ENCODE measurements around the gene MARS1.

MARS1 gene

GRCh38 chr12:57549909-57550640 lies 62.2 kb downstream of the MARS1 start, which contains the start of gene KIF5A:
Gene KIF5A, plus strand, starts transcription at chr12:57550044. Its CDS starts 228 bp downstream, at chr12:57550272.
- no peak within 1 kb of the TSS for H3K27ac ChIP-seq
- TF ChIP-seq, protein P1, sequence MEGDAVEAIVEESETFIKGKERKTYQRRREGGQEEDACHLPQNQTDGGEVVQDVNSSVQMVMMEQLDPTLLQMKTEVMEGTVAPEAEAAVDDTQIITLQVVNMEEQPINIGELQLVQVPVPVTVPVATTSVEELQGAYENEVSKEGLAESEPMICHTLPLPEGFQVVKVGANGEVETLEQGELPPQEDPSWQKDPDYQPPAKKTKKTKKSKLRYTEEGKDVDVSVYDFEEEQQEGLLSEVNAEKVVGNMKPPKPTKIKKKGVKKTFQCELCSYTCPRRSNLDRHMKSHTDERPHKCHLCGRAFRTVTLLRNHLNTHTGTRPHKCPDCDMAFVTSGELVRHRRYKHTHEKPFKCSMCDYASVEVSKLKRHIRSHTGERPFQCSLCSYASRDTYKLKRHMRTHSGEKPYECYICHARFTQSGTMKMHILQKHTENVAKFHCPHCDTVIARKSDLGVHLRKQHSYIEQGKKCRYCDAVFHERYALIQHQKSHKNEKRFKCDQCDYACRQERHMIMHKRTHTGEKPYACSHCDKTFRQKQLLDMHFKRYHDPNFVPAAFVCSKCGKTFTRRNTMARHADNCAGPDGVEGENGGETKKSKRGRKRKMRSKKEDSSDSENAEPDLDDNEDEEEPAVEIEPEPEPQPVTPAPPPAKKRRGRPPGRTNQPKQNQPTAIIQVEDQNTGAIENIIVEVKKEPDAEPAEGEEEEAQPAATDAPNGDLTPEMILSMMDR (IDR thresholded peaks at IDR 0.05): peak; percentile 55
- no peak for TF ChIP-seq ZFX (IDR thresholded peaks at IDR 0.05; ENCODE audit: borderline replicate concordance)

DNA sequence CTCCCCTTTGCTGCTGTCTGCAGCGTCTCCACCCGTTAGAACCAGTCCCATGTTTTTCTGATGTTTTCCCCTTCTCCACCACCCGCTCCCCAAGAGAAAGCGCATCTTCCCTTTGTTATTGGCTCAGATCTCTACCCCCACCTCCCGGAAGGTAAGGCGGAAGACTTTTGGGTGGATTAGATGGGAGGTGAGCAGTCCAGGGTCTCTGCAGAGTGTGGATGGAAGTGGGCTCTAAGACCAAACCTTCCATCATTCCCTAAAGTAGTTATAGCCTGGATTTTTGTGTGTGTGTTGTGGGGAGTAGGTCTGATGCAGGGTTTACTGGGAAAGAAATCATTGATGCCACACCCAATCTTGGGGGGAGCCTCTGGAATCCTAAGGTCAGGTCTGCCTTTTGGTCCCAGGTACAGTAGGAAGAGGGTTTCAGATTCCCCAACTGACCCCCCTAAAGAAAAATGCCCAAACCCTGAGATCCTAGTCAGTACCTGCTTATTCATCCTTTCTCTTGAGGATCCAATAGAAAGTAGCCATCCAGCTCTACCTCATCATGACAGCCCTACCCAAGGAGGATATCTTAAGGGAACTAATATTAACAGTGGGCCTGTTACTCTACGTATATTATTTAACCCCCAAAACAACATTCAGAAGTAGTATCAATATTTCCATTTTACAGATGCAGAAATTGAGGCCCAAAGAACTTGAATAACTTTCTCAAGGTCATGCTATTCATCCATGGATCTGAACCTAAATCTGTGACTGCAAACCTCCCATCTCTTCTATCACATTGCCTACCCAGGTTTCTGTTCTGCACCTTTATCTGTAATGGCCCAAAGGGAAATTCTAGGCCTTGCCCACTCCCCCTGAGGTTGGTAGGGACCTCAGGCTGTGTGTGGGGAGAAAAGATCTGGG lies 63.0 kb downstream of the MARS1 start:
- H3K27ac ChIP-seq: no peak overlapping the region
- TF ChIP-seq ZFX (IDR thresholded peaks at IDR 0.05; ENCODE audit: borderline replicate concordance): no peak
- TF ChIP-seq, protein P1 (IDR thresholded peaks at IDR 0.05): no peak

DNA sequence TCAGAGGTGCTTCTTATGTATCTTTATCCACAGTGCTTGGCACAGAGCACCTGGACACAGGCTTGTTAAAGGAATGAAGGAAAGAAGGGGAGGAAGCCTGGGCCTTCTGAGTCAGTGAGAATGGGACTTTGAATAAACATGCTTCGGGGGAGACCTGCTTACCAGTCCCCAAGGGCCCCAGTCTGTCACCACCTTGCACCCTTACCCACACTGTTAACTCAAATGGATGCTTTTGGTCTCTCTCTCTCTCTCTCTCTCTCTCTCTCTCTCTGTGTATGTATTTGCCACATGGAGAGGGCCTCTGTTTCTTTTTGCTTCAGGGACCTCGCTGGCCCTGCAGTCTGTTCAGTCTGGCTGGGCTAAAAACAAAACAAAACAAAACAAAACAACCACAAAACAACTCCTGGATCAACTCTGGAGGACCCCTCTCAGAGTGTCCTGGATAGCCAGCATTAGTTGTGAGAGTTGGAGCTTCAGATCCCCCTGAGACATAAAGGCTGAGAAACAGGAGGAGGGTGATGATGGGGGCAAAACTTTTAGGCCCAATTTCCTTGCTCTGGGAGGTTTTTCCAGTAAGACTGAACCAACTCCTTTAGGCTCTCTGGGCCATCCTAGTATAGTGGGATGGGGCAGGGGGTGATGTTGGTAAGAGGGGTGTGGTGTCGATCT lies 63.9 kb downstream of the MARS1 start:
- H3K27ac ChIP-seq: no peak overlapping the region

GRCh38 chr12:57552306-57552651 lies 64.4 kb downstream of the MARS1 start:
- TF ChIP-seq, protein P1 (IDR thresholded peaks at IDR 0.05): no peak
- TF ChIP-seq ZFX (IDR thresholded peaks at IDR 0.05; ENCODE audit: borderline replicate concordance): no peak

More for the DNA sequence above, 63.9 kb downstream of the MARS1 start:
- TF ChIP-seq, protein P1 (IDR thresholded peaks at IDR 0.05): no peak
- TF ChIP-seq ZFX (IDR thresholded peaks at IDR 0.05; ENCODE audit: borderline replicate concordance): no peak

DNA sequence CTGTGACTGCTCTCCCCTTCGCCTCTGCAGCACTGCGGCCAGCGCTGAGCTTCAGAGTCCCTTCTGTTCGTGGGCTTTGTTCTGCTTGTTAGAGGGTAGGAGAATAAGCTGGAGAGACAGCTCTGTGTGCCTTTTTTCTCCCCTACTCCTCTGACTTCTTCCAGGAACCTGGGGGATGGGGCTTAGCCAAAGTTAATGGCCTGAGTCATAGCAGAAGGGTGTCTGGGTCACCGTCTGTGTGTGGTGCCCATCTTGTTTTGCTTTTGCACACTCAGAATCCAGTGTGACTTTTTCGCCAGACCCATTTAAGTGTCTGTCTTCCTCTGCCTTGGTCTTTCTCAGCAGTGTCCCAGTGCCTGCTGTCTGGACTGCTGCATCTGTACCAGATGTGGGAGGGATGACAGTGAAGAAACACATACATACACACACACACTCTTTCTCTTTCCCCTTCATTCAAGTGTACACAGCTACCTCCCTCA lies 65.0 kb downstream of the MARS1 start:
- H3K27ac ChIP-seq: no peak overlapping the region

More at GRCh38 chr12:57552306-57552651, 64.4 kb downstream of the MARS1 start:
- H3K27ac ChIP-seq: no peak overlapping the region

GRCh38 chr12:57553343-57554202 lies 65.7 kb downstream of the MARS1 start:
- TF ChIP-seq ZFX (IDR thresholded peaks at IDR 0.05; ENCODE audit: borderline replicate concordance): no peak
- TF ChIP-seq, protein P1 (IDR thresholded peaks at IDR 0.05): no peak
- no peak overlapping the region for H3K27ac ChIP-seq

More for the DNA sequence above, 65.0 kb downstream of the MARS1 start:
- TF ChIP-seq, protein P1 (IDR thresholded peaks at IDR 0.05): no peak
- TF ChIP-seq ZFX (IDR thresholded peaks at IDR 0.05; ENCODE audit: borderline replicate concordance): no peak

All from 22Rv1 (cell line).